ENCODE data around the gene LIMS4.
"Not testable (repeated sequence)": the region's sequence is repeated elsewhere in the genome, so short reads cannot be mapped to it uniquely, and the experiment has no call there.

Gene LIMS4

GRCh38 chr2:110449127-110449947, 23.3 kb downstream of the LIMS4 start:
- not testable (repeated sequence) for DNase-seq

- not testable (repeated sequence) for DNase-seq
Measured at GRCh38 chr2:110446644-110447043, 26.0 kb downstream of the LIMS4 start.

- not testable (repeated sequence) for DNase-seq
Measured at GRCh38 chr2:110443305-110444005, 29.2 kb downstream of the LIMS4 start.

- not testable (repeated sequence) for DNase-seq
Measured at GRCh38 chr2:110441905-110442304, 30.7 kb downstream of the LIMS4 start.

GRCh38 chr2:110434565-110434964, 38.1 kb downstream of the LIMS4 start:
- not testable (repeated sequence) for DNase-seq

- DNase-seq = not testable (repeated sequence)
Measured at GRCh38 chr2:110425725-110426124, 46.9 kb downstream of the LIMS4 start.

- not testable (repeated sequence) for DNase-seq
Measured at GRCh38 chr2:110424421-110424820, 48.2 kb downstream of the LIMS4 start.

GRCh38 chr2:110423574-110423962, 49.0 kb downstream of the LIMS4 start:
- not testable (repeated sequence) for DNase-seq

- not testable (repeated sequence) for DNase-seq
Measured at GRCh38 chr2:110422852-110423573, 49.6 kb downstream of the LIMS4 start.

- not testable (repeated sequence) for DNase-seq
Measured at GRCh38 chr2:110420641-110421354, 51.8 kb downstream of the LIMS4 start.

- not testable (repeated sequence) for DNase-seq
Measured at GRCh38 chr2:110407142-110407541, 65.5 kb downstream of the LIMS4 start.

GRCh38 chr2:110404988-110405387, 67.6 kb downstream of the LIMS4 start:
- DNase-seq = not testable (repeated sequence)

GRCh38 chr2:110404246-110404645, 68.4 kb downstream of the LIMS4 start:
- not testable (repeated sequence) for DNase-seq

- not testable (repeated sequence) for DNase-seq
Measured at GRCh38 chr2:110401001-110401618, 71.5 kb downstream of the LIMS4 start.

- DNase-seq = not testable (repeated sequence)
Measured at GRCh38 chr2:110399378-110399777, 73.2 kb downstream of the LIMS4 start.

GRCh38 chr2:110395990-110396389, 76.6 kb downstream of the LIMS4 start:
- not testable (repeated sequence) for DNase-seq
